SU-DHL-6 (cell line): ENCODE measurements around the gene ANO7.

Experiments used
- H2AFZ ChIP-seq: fragments of 200-600 bp; sonication (generic); 2 replicates; pipeline ENCODE4 v1.6.1; 2014; ENCODE audit warnings: low read depth, mild to moderate bottlenecking, moderate library complexity, mixed read lengths, antibody characterized with exemption, low read length; ENCODE audit not compliant: severe bottlenecking
- H3F3A ChIP-seq: fragments of 200-600 bp; shearing (Covaris generic); 2 replicates; pipeline ENCODE4 v1.6.0; 2016; ENCODE audit warnings: antibody characterized with exemption, mild to moderate bottlenecking; ENCODE audit not compliant: insufficient read depth
- H3K27ac ChIP-seq: fragments of 200-600 bp; sonication (generic); 2 replicates; pipeline ENCODE4 v1.5.1; 2016; ENCODE audit warnings: low read depth, mild to moderate bottlenecking, low read length, moderate library complexity, mixed read lengths
- H3K27me3 ChIP-seq: fragments of 200-600 bp; sonication (generic), shearing (Covaris generic); 2 replicates; pipeline ENCODE4 v1.6.0; 2014; ENCODE audit warnings: mild to moderate bottlenecking, low read length
- H3K36me3 ChIP-seq: fragments of 200-600 bp; sonication (generic); 2 replicates; pipeline ENCODE4 v1.6.1; 2014; ENCODE audit warnings: mild to moderate bottlenecking, low read length, mixed read lengths
- H3K4me2 ChIP-seq: fragments of 300-600, 200-600 bp; shearing (Covaris generic), sonication (generic); 2 replicates; pipeline ENCODE4 v1.6.0; 2014; ENCODE audit warnings: low read length, low read depth, mild to moderate bottlenecking; ENCODE audit not compliant: poor library complexity, severe bottlenecking
- H3K4me3 ChIP-seq: fragments of 200-600 bp; sonication (generic); 2 replicates; pipeline ENCODE4 v1.5.1; 2014; ENCODE audit warnings: antibody characterized with exemption, low read length, mild to moderate bottlenecking, mixed read lengths; ENCODE audit not compliant: insufficient read depth, poor library complexity, severe bottlenecking
- H3K79me2 ChIP-seq: fragments of 200-600 bp; sonication (generic); 2 replicates; pipeline ENCODE4 v1.6.1; 2014; ENCODE audit warnings: mild to moderate bottlenecking, low read length, moderate library complexity; ENCODE audit not compliant: insufficient read depth
- H3K9ac ChIP-seq: fragments of 200-600 bp; sonication (generic); 2 replicates; pipeline ENCODE4 v1.7.0; 2014; ENCODE audit warnings: mild to moderate bottlenecking, low read length
- H3K9me2 ChIP-seq: fragments of 200-600 bp; sonication (generic); replicated peaks from 2 replicates; pipeline ENCODE4 v1.6.1; 2014; ENCODE audit warnings: low read length; ENCODE audit not compliant: insufficient read depth
- H3K9me3 ChIP-seq: fragments of 200-600 bp; sonication (generic); 2 replicates; pipeline ENCODE4 v1.6.1; 2014; ENCODE audit warnings: low read length, mixed read lengths; ENCODE audit not compliant: insufficient read depth
- H4K20me1 ChIP-seq: fragments of 200-600 bp; sonication (generic); 2 replicates; pipeline ENCODE4 v1.6.1; 2014; ENCODE audit warnings: low read depth, mild to moderate bottlenecking, antibody characterized with exemption, low read length, moderate library complexity, mixed read lengths
- CTCF ChIP-seq: fragments of 200-600 bp; sonication (generic); IDR thresholded peaks from one replicate; pipeline ENCODE4 v1.5.1; 2017; ENCODE audit warnings: antibody characterized with exemption, mild to moderate bottlenecking, low read length, moderate library complexity; ENCODE audit not compliant: insufficient read depth, poor library complexity, severe bottlenecking
- EZH2phosphoT487 ChIP-seq: fragments of 200-600 bp; sonication (generic), shearing (Covaris generic); conservative IDR thresholded peaks from 2 replicates; pipeline ENCODE4 v1.6.1; 2018; ENCODE audit warnings: mild to moderate bottlenecking, antibody characterized with exemption, low read length, moderate library complexity, mixed read lengths

Gene ANO7

GRCh38 chr2:241239552-241240202 lies 51.2 kb downstream of the ANO7 start:
- Histone ChIP-seq H4K20me1 (no peaks in the 10 kb centered on the region), H3K9me3 (no peaks in the 10 kb centered on the region), H3K4me3 (no peak overlapping the region), H3K79me2 (no peaks in the 10 kb centered on the region), H3K9ac (no peak overlapping the region), H3K9me2 (no peaks in the 10 kb centered on the region), H3F3A (no peaks in the 10 kb centered on the region), H3K27me3 (no peaks in the 10 kb centered on the region), H3K4me2 (no peak overlapping the region), H2AFZ (no peak overlapping the region), H3K27ac (no peak overlapping the region), H3K36me3 (peaks cover 14% of the 10 kb centered on the region)
- no peak for TF ChIP-seq EZH2phosphoT487
- no peak for TF ChIP-seq CTCF

- H3K9ac ChIP-seq = no peak overlapping the region
- no peaks in the 10 kb centered on the region for H4K20me1 ChIP-seq
- no peaks in the 10 kb centered on the region for H3K9me2 ChIP-seq
- H2AFZ ChIP-seq = no peak overlapping the region
- TF ChIP-seq EZH2phosphoT487 (no peak), CTCF (no peak)
- H3K9me3 ChIP-seq = no peaks in the 10 kb centered on the region
- H3K4me3 ChIP-seq = no peak overlapping the region
- no peaks in the 10 kb centered on the region for H3K27me3 ChIP-seq
- no peaks in the 10 kb centered on the region for H3K79me2 ChIP-seq
- no peaks in the 10 kb centered on the region for H3F3A ChIP-seq
- H3K27ac ChIP-seq = no peak overlapping the region
- peaks cover 14% of the 10 kb centered on the region for H3K36me3 ChIP-seq
- no peak overlapping the region for H3K4me2 ChIP-seq
Measured at GRCh38 chr2:241240320-241241004, 52.0 kb downstream of the ANO7 start.

- Histone ChIP-seq H3K27me3 (no peaks in the 10 kb centered on the region), H3K9me2 (no peaks in the 10 kb centered on the region), H3F3A (no peaks in the 10 kb centered on the region), H3K4me2 (no peak overlapping the region), H2AFZ (no peak overlapping the region), H4K20me1 (no peaks in the 10 kb centered on the region), H3K9ac (no peak overlapping the region), H3K79me2 (no peaks in the 10 kb centered on the region), H3K27ac (no peak overlapping the region), H3K9me3 (no peaks in the 10 kb centered on the region), H3K4me3 (no peak overlapping the region), H3K36me3 (peaks cover 14% of the 10 kb centered on the region)
- TF ChIP-seq EZH2phosphoT487 (no peak), CTCF (no peak)
Measured at GRCh38 chr2:241241669-241242068, 53.2 kb downstream of the ANO7 start.
